Neural progenitor cell (in vitro differentiated cells): ENCODE data around the gene SLC2A4.

Experiments used
- EZH2 ChIP-seq: fragments of 200-600 bp; sonication (generic); IDR thresholded peaks from 2 replicates; pipeline ENCODE4 v1.6.1; 2017; ENCODE audit warnings: antibody characterized with exemption, mild to moderate bottlenecking, moderate library complexity
- EZH2phosphoT487 ChIP-seq: fragments of 200-600 bp; sonication (generic); IDR thresholded peaks from 2 replicates; pipeline ENCODE4 v1.6.1; 2017; ENCODE audit warnings: antibody characterized with exemption
- TF ChIP-seq, protein P1 (sequence below): fragments of 200-600 bp; sonication (generic); IDR thresholded peaks from 2 replicates; pipeline ENCODE4 v1.5.1; 2017; ENCODE audit warnings: antibody characterized with exemption, mild to moderate bottlenecking

DNA sequence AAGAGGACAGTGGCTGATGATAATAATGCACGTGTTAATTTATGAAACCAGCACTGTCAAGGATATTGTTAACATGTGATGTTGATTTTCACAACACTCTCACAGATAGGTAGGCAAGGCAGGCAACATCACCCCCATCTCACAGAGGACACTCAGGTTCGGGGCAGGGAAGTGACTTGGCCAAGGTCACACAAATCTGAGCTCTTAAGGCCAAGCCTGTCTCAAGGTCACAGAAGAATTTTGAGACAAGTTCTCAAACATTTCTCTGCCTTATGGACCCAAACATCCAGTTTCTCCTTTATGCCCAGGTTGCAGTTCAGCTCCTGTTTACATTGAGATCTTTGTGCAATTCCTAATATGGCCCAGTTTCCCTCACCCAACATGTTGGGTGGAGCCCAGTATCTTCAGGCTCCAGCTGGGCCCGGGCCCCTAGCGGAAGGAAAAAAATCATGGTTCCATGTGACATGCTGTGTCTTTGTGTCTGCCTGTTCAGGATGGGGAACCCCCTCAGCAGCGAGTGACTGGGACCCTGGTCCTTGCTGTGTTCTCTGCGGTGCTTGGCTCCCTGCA, 1.3 kb downstream of the SLC2A4 start:
- TF ChIP-seq, protein P1, sequence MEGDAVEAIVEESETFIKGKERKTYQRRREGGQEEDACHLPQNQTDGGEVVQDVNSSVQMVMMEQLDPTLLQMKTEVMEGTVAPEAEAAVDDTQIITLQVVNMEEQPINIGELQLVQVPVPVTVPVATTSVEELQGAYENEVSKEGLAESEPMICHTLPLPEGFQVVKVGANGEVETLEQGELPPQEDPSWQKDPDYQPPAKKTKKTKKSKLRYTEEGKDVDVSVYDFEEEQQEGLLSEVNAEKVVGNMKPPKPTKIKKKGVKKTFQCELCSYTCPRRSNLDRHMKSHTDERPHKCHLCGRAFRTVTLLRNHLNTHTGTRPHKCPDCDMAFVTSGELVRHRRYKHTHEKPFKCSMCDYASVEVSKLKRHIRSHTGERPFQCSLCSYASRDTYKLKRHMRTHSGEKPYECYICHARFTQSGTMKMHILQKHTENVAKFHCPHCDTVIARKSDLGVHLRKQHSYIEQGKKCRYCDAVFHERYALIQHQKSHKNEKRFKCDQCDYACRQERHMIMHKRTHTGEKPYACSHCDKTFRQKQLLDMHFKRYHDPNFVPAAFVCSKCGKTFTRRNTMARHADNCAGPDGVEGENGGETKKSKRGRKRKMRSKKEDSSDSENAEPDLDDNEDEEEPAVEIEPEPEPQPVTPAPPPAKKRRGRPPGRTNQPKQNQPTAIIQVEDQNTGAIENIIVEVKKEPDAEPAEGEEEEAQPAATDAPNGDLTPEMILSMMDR: no peak
- TF ChIP-seq EZH2 (no peak), EZH2phosphoT487 (no peak)
